Measurements from ENCODE around the gene IMP4. TPM values are rescaled to one million over a fixed set of nuclear protein-coding genes. Genes with fewer than 3 reads are reported as not detected.

The IMP4 gene
- total and polyA plus RNA-seq, 2 of the 13 experiments (the other 11 are each of a cell fraction or from before 2014, with no cell fraction given), result 142 to 158 TPM

GRCh38 chr2:130355578-130356431 lies 13.1 kb downstream of the IMP4 start, which contains the start of gene PTPN18 (continued):
- TF ChIP-seq ZNF883 (CRISPR knock-in tag; IDR thresholded peaks at IDR 0.05; ENCODE audit: not compliant biosample characterization) (peak; percentile 86), RBFOX2 (IDR thresholded peaks at IDR 0.05; ENCODE audit: low read depth, low read length) (peak; percentile 94), GABPA (IDR thresholded peaks at IDR 0.05; ENCODE audit: low read depth, low read length) (no peak), GABPA (CRISPR knock-in tag; IDR thresholded peaks at IDR 0.05; ENCODE audit: low read depth) (no peak), ZZZ3 (CRISPR knock-in tag; IDR thresholded peaks at IDR 0.05; ENCODE audit: borderline replicate concordance) (peak; percentile 44; the same call in 1 of the 2 replicates), REL (CRISPR knock-in tag; conservative IDR thresholded peaks at IDR 0.05) (peak; percentile 86), KDM4B (CRISPR knock-in tag; IDR thresholded peaks at IDR 0.05) (no peak), GFI1 (CRISPR knock-in tag; IDR thresholded peaks at IDR 0.05; ENCODE audit: borderline replicate concordance) (peak; percentile 46; the same call in 1 of the 2 replicates), JUNB (CRISPR knock-in tag; IDR thresholded peaks at IDR 0.05; ENCODE audit: borderline replicate concordance) (no peak), DNMT3B (CRISPR knock-in tag; conservative IDR thresholded peaks at IDR 0.05) (no peak), FOXC1 (CRISPR knock-in tag; IDR thresholded peaks at IDR 0.05; ENCODE audit: borderline replicate concordance) (0 out of 2 replicates have a peak, but pooled peaks have one; percentile 42), CTCF (CRISPR knock-in tag; IDR thresholded peaks at IDR 0.05) (peak; percentile 72), ZBTB3 (CRISPR knock-in tag; IDR thresholded peaks at IDR 0.05; ENCODE audit: borderline replicate concordance, low read depth) (no peak), RELA (CRISPR knock-in tag; IDR thresholded peaks at IDR 0.05) (no peak; the same call in 1 of the 2 replicates), HNRNPH1 (optimal IDR thresholded peaks at IDR 0.05; ENCODE audit: low read depth, low read length) (no peak), NFYC (CRISPR knock-in tag; IDR thresholded peaks at IDR 0.05) (peak; percentile 69), KDM2A (CRISPR knock-in tag; IDR thresholded peaks at IDR 0.05; ENCODE audit: borderline replicate concordance, low read depth) (peak; percentile 26), FOXJ3 (CRISPR knock-in tag; IDR thresholded peaks at IDR 0.05; ENCODE audit: borderline replicate concordance) (no peak), HNRNPLL (IDR thresholded peaks at IDR 0.05; ENCODE audit: low read depth, low read length, poor library complexity, severe bottlenecking) (peak; percentile 85), ZNF446 (CRISPR knock-in tag; IDR thresholded peaks at IDR 0.05) (peak; percentile 77), NKX3-1 (CRISPR knock-in tag; IDR thresholded peaks at IDR 0.05) (no peak), ZNF335 (CRISPR knock-in tag; IDR thresholded peaks at IDR 0.05) (0 out of 2 replicates have a peak, but pooled peaks have one; percentile 34)
- TF ChIP-seq, protein P1, sequence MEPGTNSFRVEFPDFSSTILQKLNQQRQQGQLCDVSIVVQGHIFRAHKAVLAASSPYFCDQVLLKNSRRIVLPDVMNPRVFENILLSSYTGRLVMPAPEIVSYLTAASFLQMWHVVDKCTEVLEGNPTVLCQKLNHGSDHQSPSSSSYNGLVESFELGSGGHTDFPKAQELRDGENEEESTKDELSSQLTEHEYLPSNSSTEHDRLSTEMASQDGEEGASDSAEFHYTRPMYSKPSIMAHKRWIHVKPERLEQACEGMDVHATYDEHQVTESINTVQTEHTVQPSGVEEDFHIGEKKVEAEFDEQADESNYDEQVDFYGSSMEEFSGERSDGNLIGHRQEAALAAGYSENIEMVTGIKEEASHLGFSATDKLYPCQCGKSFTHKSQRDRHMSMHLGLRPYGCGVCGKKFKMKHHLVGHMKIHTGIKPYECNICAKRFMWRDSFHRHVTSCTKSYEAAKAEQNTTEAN (CRISPR knock-in tag; conservative IDR thresholded peaks at IDR 0.05), result peak; percentile 67; the same call in 1 of the 2 replicates
- TF ChIP-seq, protein P2, sequence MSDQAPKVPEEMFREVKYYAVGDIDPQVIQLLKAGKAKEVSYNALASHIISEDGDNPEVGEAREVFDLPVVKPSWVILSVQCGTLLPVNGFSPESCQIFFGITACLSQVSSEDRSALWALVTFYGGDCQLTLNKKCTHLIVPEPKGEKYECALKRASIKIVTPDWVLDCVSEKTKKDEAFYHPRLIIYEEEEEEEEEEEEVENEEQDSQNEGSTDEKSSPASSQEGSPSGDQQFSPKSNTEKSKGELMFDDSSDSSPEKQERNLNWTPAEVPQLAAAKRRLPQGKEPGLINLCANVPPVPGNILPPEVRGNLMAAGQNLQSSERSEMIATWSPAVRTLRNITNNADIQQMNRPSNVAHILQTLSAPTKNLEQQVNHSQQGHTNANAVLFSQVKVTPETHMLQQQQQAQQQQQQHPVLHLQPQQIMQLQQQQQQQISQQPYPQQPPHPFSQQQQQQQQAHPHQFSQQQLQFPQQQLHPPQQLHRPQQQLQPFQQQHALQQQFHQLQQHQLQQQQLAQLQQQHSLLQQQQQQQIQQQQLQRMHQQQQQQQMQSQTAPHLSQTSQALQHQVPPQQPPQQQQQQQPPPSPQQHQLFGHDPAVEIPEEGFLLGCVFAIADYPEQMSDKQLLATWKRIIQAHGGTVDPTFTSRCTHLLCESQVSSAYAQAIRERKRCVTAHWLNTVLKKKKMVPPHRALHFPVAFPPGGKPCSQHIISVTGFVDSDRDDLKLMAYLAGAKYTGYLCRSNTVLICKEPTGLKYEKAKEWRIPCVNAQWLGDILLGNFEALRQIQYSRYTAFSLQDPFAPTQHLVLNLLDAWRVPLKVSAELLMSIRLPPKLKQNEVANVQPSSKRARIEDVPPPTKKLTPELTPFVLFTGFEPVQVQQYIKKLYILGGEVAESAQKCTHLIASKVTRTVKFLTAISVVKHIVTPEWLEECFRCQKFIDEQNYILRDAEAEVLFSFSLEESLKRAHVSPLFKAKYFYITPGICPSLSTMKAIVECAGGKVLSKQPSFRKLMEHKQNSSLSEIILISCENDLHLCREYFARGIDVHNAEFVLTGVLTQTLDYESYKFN (CRISPR knock-in tag; conservative IDR thresholded peaks at IDR 0.05), result no peak; the same call in 1 of the 2 replicates
